WTC11 (cell line): ENCODE results near the gene INPP4B. TPM values are rescaled to one million over a fixed set of nuclear protein-coding genes. Genes with fewer than 3 reads are reported as not detected.

Experiments used
- ATAC-seq: fragments of 200-7000 bp; cut with Tn5 transposase; 2 replicates; pipeline ENCODE4 v1.10.0; 2021; ENCODE audit warnings: mild to moderate bottlenecking, moderate library complexity
- CTCF ChIA-PET: fragments of 300-600 bp; sonication (Branson Sonifier 250); formaldehyde crosslinking; loops from one replicate; lab custom pipeline; 2021; ENCODE audit warnings: antibody characterized with exemption; lab: Charles Lee
- POLR2A ChIA-PET: fragments of 350-600 bp; sonication (Branson Sonifier 250); formaldehyde crosslinking; loops from one replicate; lab custom pipeline; 2021; ENCODE audit warnings: antibody characterized with exemption; lab: Charles Lee
- DNase-seq: peaks from one replicate; pipeline ENCODE4 v3.0.0; 2021; ENCODE audit warnings: low spot score
- H3K27ac Mint-ChIP-seq: 2 replicates; pipeline ENCODE4 v1.8.0; 2021; ENCODE audit warnings: mixed read lengths
- H3K27me3 Mint-ChIP-seq: 2 replicates; pipeline ENCODE4 v1.8.0; 2021; ENCODE audit warnings: low read depth, mild to moderate bottlenecking, moderate library complexity, mixed read lengths
- H3K36me3 Mint-ChIP-seq: 2 replicates; pipeline ENCODE4 v1.8.0; 2021; ENCODE audit warnings: mixed read lengths
- H3K4me1 Mint-ChIP-seq: 2 replicates; pipeline ENCODE4 v1.8.0; 2022; ENCODE audit warnings: mixed read lengths
- H3K4me3 Mint-ChIP-seq: 2 replicates; pipeline ENCODE4 v1.8.0; 2021; ENCODE audit warnings: mild to moderate bottlenecking, moderate library complexity, mixed read lengths
- H3K9me3 Mint-ChIP-seq: 2 replicates; pipeline ENCODE4 v1.8.0; 2021; ENCODE audit warnings: mixed read lengths
- FOXJ3 ChIP-seq: sonication (generic); formaldehyde crosslinking; IDR thresholded peaks from 2 replicates; pipeline ENCODE4 v1.9.0; 2021; ENCODE audit warnings: missing genetic modification reagents, mild to moderate bottlenecking, borderline replicate concordance
- GRHL2 ChIP-seq: fragments of 250-450 bp; sonication (Bioruptor Pico); IDR thresholded peaks from 2 replicates; pipeline ENCODE4 v1.8.0; 2022; ENCODE audit warnings: mild to moderate bottlenecking, moderate library complexity; ENCODE audit not compliant: insufficient replicate concordance, severe bottlenecking
- GTF2I ChIP-seq: fragments of 250-450 bp; sonication (Bioruptor Pico); conservative IDR thresholded peaks from 2 replicates; pipeline ENCODE4 v1.4.0; 2021; ENCODE audit warnings: mild to moderate bottlenecking
- JAZF1 ChIP-seq: fragments of 250-450 bp; sonication (Bioruptor Pico); IDR thresholded peaks from 2 replicates; pipeline ENCODE4 v1.9.0; 2021; ENCODE audit warnings: moderate library complexity, mild to moderate bottlenecking, inconsistent platforms
- SP1 ChIP-seq: sonication (generic); formaldehyde crosslinking; conservative IDR thresholded peaks from 2 replicates; pipeline ENCODE4 v1.8.1; 2022; ENCODE audit warnings: missing genetic modification reagents
- TEAD4 ChIP-seq: sonication (generic); formaldehyde crosslinking; IDR thresholded peaks from 2 replicates; pipeline ENCODE4 v1.8.0; 2022; ENCODE audit warnings: mild to moderate bottlenecking, missing genetic modification reagents
- ZNF232 ChIP-seq: sonication (generic); formaldehyde crosslinking; IDR thresholded peaks from 2 replicates; pipeline ENCODE4 v1.8.0; 2022; ENCODE audit warnings: mild to moderate bottlenecking, missing genetic modification reagents
- ZNF671 ChIP-seq: fragments of 250-450 bp; sonication (Bioruptor Pico); IDR thresholded peaks from 2 replicates; pipeline ENCODE4 v1.8.0; 2021; ENCODE audit warnings: mild to moderate bottlenecking
- total RNA-seq: library from RNA; stranded (reverse); gene quantifications from 3 replicates; pipeline ENCODE4 v1.2.3, GENCODE V29; 2021
- TF ChIP-seq, protein P1 (sequence below): sonication (generic); formaldehyde crosslinking; IDR thresholded peaks from 2 replicates; pipeline ENCODE4 v1.8.0; 2023; ENCODE audit warnings: missing genetic modification reagents, mild to moderate bottlenecking, borderline replicate concordance
- TF ChIP-seq, protein P2 (sequence below): sonication (generic); formaldehyde crosslinking; IDR thresholded peaks from 2 replicates; pipeline ENCODE4 v1.8.1; 2023; ENCODE audit warnings: mild to moderate bottlenecking, missing genetic modification reagents, moderate library complexity
- TF ChIP-seq, protein P3 (sequence below): fragments of 250-450 bp; sonication (Bioruptor Pico); IDR thresholded peaks from 2 replicates; pipeline ENCODE4 v1.9.0; 2021; ENCODE audit warnings: mild to moderate bottlenecking
- TF ChIP-seq, protein P4 (sequence below): sonication (generic); formaldehyde crosslinking; IDR thresholded peaks from 2 replicates; pipeline ENCODE4 v1.8.0; 2023; ENCODE audit warnings: mild to moderate bottlenecking, missing genetic modification reagents

INPP4B gene
- total RNA-seq, 1 experiment from 2014 or later, result 0.92 TPM

DNA sequence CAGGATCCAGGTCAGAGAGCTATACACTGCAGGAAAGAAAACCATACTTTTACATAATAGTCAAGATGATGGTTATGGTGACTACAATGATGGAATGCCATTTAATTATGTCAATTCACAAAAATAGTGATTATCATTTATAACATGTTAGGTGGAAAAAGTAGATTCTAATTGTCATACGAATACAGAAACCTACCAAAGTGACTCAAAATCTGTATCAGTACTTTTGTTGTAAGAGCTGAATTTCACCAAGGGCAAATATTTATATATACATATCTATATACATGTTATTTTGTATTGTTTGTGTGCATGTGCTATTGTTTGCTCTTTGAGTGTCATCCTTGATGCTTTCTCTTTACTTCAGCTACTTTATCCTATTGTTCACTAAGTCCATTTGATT lies 485.4 kb downstream of the INPP4B start:
- Mint-ChIP-seq H3K27ac (no peak overlapping the region), H3K4me3 (no peak overlapping the region), H3K27me3 (peaks cover 5% of the 10 kb centered on the region; the same call in 1 of the 2 replicates), H3K4me1 (peaks cover 19% of the 10 kb centered on the region), H3K36me3 (no peaks in the 10 kb centered on the region), H3K9me3 (peaks cover 5% of the 10 kb centered on the region)
- no peak for TF ChIP-seq GTF2I (CRISPR knock-in tag)
- TF ChIP-seq, protein P1, sequence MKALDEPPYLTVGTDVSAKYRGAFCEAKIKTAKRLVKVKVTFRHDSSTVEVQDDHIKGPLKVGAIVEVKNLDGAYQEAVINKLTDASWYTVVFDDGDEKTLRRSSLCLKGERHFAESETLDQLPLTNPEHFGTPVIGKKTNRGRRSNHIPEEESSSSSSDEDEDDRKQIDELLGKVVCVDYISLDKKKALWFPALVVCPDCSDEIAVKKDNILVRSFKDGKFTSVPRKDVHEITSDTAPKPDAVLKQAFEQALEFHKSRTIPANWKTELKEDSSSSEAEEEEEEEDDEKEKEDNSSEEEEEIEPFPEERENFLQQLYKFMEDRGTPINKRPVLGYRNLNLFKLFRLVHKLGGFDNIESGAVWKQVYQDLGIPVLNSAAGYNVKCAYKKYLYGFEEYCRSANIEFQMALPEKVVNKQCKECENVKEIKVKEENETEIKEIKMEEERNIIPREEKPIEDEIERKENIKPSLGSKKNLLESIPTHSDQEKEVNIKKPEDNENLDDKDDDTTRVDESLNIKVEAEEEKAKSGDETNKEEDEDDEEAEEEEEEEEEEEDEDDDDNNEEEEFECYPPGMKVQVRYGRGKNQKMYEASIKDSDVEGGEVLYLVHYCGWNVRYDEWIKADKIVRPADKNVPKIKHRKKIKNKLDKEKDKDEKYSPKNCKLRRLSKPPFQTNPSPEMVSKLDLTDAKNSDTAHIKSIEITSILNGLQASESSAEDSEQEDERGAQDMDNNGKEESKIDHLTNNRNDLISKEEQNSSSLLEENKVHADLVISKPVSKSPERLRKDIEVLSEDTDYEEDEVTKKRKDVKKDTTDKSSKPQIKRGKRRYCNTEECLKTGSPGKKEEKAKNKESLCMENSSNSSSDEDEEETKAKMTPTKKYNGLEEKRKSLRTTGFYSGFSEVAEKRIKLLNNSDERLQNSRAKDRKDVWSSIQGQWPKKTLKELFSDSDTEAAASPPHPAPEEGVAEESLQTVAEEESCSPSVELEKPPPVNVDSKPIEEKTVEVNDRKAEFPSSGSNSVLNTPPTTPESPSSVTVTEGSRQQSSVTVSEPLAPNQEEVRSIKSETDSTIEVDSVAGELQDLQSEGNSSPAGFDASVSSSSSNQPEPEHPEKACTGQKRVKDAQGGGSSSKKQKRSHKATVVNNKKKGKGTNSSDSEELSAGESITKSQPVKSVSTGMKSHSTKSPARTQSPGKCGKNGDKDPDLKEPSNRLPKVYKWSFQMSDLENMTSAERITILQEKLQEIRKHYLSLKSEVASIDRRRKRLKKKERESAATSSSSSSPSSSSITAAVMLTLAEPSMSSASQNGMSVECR (CRISPR knock-in tag), result no peak
- no peak for TF ChIP-seq JAZF1 (CRISPR knock-in tag)
- TF ChIP-seq, protein P2, sequence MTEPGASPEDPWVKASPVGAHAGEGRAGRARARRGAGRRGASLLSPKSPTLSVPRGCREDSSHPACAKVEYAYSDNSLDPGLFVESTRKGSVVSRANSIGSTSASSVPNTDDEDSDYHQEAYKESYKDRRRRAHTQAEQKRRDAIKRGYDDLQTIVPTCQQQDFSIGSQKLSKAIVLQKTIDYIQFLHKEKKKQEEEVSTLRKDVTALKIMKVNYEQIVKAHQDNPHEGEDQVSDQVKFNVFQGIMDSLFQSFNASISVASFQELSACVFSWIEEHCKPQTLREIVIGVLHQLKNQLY (CRISPR knock-in tag), result no peak
- TF ChIP-seq, protein P3, sequence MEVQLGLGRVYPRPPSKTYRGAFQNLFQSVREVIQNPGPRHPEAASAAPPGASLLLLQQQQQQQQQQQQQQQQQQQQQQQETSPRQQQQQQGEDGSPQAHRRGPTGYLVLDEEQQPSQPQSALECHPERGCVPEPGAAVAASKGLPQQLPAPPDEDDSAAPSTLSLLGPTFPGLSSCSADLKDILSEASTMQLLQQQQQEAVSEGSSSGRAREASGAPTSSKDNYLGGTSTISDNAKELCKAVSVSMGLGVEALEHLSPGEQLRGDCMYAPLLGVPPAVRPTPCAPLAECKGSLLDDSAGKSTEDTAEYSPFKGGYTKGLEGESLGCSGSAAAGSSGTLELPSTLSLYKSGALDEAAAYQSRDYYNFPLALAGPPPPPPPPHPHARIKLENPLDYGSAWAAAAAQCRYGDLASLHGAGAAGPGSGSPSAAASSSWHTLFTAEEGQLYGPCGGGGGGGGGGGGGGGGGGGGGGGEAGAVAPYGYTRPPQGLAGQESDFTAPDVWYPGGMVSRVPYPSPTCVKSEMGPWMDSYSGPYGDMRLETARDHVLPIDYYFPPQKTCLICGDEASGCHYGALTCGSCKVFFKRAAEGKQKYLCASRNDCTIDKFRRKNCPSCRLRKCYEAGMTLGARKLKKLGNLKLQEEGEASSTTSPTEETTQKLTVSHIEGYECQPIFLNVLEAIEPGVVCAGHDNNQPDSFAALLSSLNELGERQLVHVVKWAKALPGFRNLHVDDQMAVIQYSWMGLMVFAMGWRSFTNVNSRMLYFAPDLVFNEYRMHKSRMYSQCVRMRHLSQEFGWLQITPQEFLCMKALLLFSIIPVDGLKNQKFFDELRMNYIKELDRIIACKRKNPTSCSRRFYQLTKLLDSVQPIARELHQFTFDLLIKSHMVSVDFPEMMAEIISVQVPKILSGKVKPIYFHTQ, result no peak
- TF ChIP-seq ZNF671, result no peak
- no peak for TF ChIP-seq SP1 (CRISPR knock-in tag)
- TF ChIP-seq, protein P4, sequence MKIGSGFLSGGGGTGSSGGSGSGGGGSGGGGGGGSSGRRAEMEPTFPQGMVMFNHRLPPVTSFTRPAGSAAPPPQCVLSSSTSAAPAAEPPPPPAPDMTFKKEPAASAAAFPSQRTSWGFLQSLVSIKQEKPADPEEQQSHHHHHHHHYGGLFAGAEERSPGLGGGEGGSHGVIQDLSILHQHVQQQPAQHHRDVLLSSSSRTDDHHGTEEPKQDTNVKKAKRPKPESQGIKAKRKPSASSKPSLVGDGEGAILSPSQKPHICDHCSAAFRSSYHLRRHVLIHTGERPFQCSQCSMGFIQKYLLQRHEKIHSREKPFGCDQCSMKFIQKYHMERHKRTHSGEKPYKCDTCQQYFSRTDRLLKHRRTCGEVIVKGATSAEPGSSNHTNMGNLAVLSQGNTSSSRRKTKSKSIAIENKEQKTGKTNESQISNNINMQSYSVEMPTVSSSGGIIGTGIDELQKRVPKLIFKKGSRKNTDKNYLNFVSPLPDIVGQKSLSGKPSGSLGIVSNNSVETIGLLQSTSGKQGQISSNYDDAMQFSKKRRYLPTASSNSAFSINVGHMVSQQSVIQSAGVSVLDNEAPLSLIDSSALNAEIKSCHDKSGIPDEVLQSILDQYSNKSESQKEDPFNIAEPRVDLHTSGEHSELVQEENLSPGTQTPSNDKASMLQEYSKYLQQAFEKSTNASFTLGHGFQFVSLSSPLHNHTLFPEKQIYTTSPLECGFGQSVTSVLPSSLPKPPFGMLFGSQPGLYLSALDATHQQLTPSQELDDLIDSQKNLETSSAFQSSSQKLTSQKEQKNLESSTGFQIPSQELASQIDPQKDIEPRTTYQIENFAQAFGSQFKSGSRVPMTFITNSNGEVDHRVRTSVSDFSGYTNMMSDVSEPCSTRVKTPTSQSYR, result no peak
- TF ChIP-seq FOXJ3 (CRISPR knock-in tag), result no peak
- no peak for TF ChIP-seq GRHL2 (CRISPR knock-in tag)
- no peak for TF ChIP-seq TEAD4 (CRISPR knock-in tag)
- DNase-seq (no peak), ATAC-seq (no peak)
- POLR2A ChIA-PET, result no interaction called here
- CTCF ChIA-PET, result no interaction called here

DNA sequence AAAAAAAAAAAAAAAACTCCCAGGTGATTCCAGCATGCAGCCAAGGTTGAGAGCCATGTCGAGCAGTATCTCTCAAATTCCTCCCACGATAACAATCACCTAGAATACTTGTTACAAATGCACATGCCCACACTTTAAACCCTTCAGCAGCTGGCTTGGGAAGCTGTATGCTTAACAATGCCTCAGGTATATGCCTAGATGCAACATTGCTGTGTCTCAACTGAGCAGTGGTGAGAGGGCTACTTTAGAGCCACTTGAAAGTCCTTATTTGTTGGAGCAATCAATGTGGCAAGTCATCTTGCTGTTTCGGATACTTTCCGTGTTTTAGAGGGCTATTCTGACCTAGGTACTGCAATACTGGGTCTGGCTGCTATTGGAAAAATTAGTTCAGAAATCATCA lies 487.4 kb downstream of the INPP4B start:
- H3K4me1 Mint-ChIP-seq, result peaks cover 24% of the 10 kb centered on the region
- no peak overlapping the region for H3K4me3 Mint-ChIP-seq
- no peak overlapping the region for H3K27ac Mint-ChIP-seq
- no peaks in the 10 kb centered on the region for H3K36me3 Mint-ChIP-seq
- no peak for TF ChIP-seq ZNF232 (CRISPR knock-in tag)
- ChIA-PET POLR2A (interaction anchor here (0.7 kb wide), 1 partner anchor 48 kb away, joined by 8 read pairs; no protein-coding TSS in a partner anchor), CTCF (interaction anchor here (0.7 kb wide), 1 partner anchor 298 kb away, joined by 5 read pairs; no protein-coding TSS in a partner anchor)
- no peak for DNase-seq
- ATAC-seq, result no peak
- peaks cover 5% of the 10 kb centered on the region for H3K9me3 Mint-ChIP-seq
- peaks cover 5% of the 10 kb centered on the region; the same call in 1 of the 2 replicates for H3K27me3 Mint-ChIP-seq
